Neural crest cell (in vitro differentiated cells): ENCODE measurements around the gene MYBPC2. TPM values are rescaled to one million over a fixed set of nuclear protein-coding genes. Genes with fewer than 3 reads are reported as not detected.

Source experiments
- DNase-seq: peaks from one replicate; pipeline ENCODE4 v3.0.0; 2021; ENCODE audit warnings: low read depth, mixed read lengths, low spot score
- H3K27ac Mint-ChIP-seq: one replicate; pipeline ENCODE4 v1.8.0; 2021; ENCODE audit warnings: mild to moderate bottlenecking, mixed read lengths; ENCODE audit not compliant: unreplicated experiment
- H3K27me3 Mint-ChIP-seq: 2 replicates; pipeline ENCODE4 v1.8.0; 2021; ENCODE audit warnings: low read depth, mild to moderate bottlenecking, mixed read lengths
- H3K36me3 Mint-ChIP-seq: 2 replicates; pipeline ENCODE4 v1.8.0; 2021; ENCODE audit warnings: low read depth, mild to moderate bottlenecking, mixed read lengths
- H3K4me1 Mint-ChIP-seq: 2 replicates; pipeline ENCODE4 v1.8.0; 2021; ENCODE audit warnings: mixed read lengths
- H3K4me3 Mint-ChIP-seq: one replicate; pipeline ENCODE4 v1.8.0; 2021; ENCODE audit warnings: mild to moderate bottlenecking, mixed read lengths
- H3K9me3 Mint-ChIP-seq: 2 replicates; pipeline ENCODE4 v1.8.0; 2021; ENCODE audit warnings: mixed read lengths
- CTCF ChIP-seq: fragments of 200-600 bp; sonication (generic); conservative IDR thresholded peaks from 2 replicates; pipeline ENCODE4 v1.5.0; 2021; ENCODE audit warnings: antibody characterized with exemption, mild to moderate bottlenecking
- total RNA-seq: library from RNA; stranded (reverse); gene quantifications from 2 replicates; pipeline ENCODE4 v1.2.1, GENCODE V29; 2021

MYBPC2 gene
- total RNA-seq, 1 donor from 2014 or later: not detected

GRCh38 chr19:50394017-50394416 is 38.7 kb upstream of the MYBPC2 start:
- Mint-ChIP-seq H3K27ac (no peak overlapping the region), H3K4me1 (peaks cover 12% of the 10 kb centered on the region), H3K27me3 (no peaks in the 10 kb centered on the region), H3K4me3 (no peak overlapping the region), H3K36me3 (peaks cover 38% of the 10 kb centered on the region), H3K9me3 (no peaks in the 10 kb centered on the region)
- TF ChIP-seq CTCF: no peak
- DNase-seq: no peak

DNA sequence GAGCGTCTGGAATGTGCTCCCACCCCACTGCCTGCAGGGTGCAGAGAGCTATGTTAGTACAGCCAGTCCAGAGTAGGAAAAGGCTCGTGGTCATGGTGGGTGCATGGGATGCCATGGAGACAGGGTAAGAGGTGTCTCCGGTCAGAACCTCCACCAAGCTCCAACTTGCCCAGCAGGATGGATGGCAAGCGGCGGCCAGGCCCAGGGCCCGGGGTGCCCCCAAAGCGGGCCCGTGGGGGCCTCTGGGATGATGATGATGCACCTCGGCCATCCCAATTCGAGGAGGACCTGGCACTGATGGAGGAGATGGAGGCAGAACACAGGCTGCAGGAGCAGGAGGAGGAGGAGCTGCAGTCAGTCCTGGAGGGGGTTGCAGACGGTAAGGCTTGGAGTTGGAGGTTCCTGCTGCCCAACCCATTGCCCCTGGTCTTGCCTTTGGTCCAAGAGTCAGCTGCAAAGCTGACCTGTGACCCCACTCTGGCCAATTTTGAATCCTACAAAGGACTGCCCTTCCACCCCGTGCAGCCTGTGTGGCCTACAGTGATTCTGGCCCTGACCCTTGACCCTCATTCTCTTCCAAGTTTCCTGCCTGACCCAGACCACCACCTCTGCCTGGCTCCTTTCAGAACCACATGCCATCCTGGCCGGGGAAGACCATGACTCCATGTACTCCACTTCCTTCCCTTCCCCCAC is 33.9 kb upstream of the MYBPC2 start:
- DNase-seq: no peak
- Mint-ChIP-seq H3K9me3 (no peaks in the 10 kb centered on the region), H3K4me1 (peaks cover 18% of the 10 kb centered on the region), H3K27me3 (no peaks in the 10 kb centered on the region), H3K27ac (no peak overlapping the region), H3K4me3 (no peak overlapping the region), H3K36me3 (peaks cover 17% of the 10 kb centered on the region)
- TF ChIP-seq CTCF: no peak

- Mint-ChIP-seq H3K4me1 (peaks cover 18% of the 10 kb centered on the region), H3K27me3 (no peaks in the 10 kb centered on the region), H3K9me3 (no peaks in the 10 kb centered on the region), H3K4me3 (no peak overlapping the region), H3K27ac (no peak overlapping the region), H3K36me3 (peaks cover 14% of the 10 kb centered on the region)
- no peak for TF ChIP-seq CTCF
- DNase-seq: no peak
Measured at GRCh38 chr19:50399368-50399745, 33.3 kb upstream of the MYBPC2 start.

DNA sequence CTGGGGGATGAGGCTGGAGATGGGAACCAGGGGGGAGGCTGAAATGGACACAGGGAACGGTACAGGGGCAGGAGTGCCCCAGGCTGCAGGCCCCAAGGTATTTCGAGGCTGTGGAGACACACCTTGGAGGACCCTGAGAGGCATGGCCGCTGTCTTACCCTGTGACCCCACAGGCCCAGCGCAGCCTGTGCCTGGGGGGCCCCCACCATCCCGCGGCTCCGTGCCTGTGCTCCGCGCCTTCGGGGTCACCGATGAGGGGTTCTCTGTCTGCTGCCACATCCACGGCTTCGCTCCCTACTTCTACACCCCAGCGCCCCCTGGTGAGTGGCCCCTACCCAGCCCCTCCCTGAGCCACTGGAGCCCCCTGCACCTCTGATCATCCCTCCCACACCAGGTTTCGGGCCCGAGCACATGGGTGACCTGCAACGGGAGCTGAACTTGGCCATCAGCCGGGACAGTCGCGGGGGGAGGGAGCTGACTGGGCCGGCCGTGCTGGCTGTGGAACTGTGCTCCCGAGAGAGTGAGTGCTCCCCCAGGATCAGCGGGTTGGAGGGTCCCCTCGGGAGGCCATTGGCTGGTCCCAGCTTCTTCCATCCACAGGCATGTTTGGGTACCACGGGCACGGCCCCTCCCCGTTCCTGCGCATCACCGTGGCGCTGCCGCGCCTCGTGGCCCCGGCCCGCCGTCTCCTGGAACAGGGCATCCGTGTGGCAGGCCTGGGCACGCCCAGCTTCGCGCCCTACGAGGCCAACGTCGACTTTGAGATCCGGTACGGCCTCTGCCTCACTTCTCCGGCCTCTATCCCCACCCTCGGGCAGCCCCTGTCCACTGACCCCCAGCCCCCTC is 30.9 kb upstream of the MYBPC2 start:
- DNase-seq: no peak
- H3K36me3 Mint-ChIP-seq: peaks cover 14% of the 10 kb centered on the region
- H3K4me3 Mint-ChIP-seq: no peak overlapping the region

More for the DNA sequence above, 30.9 kb upstream of the MYBPC2 start:
- no peak for TF ChIP-seq CTCF
- Mint-ChIP-seq H3K27me3 (no peaks in the 10 kb centered on the region), H3K27ac (no peak overlapping the region), H3K9me3 (no peaks in the 10 kb centered on the region), H3K4me1 (peaks cover 18% of the 10 kb centered on the region)
